Activated naive CD4-positive, alpha-beta T cell treated with anti-CD3 and anti-CD28 coated beads, Interleukin-2, amount 50 U/mL, for 16 hours (primary cell): ENCODE results near the gene EPN2.

Experiments used
- DNase-seq: peaks from one replicate; pipeline ENCODE4 v3.0.0-alpha.2; 2020

Gene EPN2

GRCh38 chr17:19296786-19297778 is 59.9 kb downstream of the EPN2 start:
- no peak for DNase-seq

GRCh38 chr17:19298569-19299213 is 61.5 kb downstream of the EPN2 start:
- DNase-seq, result no peak

DNA sequence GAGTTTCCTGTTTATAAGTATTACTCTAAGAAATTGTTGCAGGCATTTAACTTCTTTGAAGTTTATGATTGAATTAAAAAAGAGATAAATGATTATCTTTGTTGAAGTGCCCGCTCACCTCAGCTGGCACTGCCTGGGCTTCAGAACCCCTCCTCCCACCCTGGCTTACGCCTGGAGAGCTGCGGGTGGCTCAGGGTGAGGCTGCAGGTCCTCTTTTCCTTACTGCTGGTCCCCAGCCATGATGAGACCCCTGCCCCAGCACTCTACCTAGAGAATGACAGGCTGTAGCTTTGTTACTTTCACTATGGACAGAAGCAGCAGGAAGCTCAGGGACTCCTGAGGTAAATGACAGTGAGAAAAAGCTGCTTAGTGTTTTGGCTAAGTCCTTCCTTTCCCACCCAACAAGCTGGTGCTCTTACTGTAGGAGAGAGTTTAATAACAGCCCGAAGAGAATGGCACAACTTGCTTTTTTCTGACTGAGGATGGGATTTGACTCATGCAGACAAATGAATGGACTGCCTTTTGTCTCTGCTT is 62.1 kb downstream of the EPN2 start:
- DNase-seq, result no peak

DNA sequence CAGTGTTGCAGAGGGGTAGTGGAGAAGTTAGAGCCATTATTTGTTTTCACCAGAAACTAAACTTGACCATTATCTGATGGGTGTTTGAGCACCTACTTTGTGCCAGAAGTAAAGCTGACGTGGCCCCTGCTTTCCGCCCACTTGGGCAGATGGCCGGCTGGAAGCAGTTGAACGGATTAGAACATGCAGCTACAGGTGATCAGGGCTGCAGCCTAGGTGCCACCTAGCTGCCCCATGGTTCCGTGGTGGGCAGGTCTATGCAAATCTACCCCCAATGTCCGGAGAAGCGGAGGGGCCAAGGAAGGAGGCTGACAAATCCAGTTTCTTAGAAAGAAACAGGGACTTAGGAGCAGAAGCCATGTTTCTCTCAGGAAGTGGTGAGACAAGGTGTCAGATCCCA is 62.7 kb downstream of the EPN2 start:
- DNase-seq, result no peak

DNA sequence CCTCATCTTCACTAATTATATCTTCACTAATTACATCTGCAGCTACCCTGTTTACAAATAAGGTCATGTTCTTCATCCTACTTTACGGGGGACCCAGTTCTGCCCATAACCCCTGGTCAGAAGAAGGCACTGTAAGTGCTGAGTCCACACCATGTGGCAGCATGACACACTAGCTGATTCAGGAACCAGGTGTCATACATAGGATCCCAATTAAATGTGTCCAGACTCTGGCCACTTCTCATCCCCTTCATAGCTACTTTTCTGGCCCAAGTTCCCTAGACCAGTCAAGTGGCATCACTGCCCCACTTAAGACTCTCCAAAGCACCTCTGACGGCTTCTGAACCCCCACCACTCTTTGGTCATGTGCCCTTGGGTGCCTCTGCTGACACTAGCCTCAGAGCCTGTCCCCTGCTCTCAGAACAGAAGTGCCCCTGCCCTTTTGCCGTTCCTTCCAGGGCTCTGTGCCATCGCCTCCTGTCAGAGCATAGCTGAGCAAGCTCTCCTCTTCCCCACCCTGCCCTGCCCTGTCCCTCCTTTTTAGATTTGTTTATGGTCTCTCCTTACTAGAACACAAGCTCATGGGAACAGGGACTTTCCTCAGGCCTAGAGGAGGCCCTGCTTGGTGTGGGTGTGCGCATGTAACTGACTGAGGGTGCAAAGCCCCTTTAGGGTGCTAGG is 64.2 kb downstream of the EPN2 start:
- DNase-seq, result no peak

- no peak for DNase-seq
Observed at GRCh38 chr17:19301973-19302372, 64.8 kb downstream of the EPN2 start.

GRCh38 chr17:19302791-19303331 is 65.7 kb downstream of the EPN2 start:
- DNase-seq, result no peak

- DNase-seq, result no peak
Observed at GRCh38 chr17:19303367-19303776, 66.2 kb downstream of the EPN2 start.

DNA sequence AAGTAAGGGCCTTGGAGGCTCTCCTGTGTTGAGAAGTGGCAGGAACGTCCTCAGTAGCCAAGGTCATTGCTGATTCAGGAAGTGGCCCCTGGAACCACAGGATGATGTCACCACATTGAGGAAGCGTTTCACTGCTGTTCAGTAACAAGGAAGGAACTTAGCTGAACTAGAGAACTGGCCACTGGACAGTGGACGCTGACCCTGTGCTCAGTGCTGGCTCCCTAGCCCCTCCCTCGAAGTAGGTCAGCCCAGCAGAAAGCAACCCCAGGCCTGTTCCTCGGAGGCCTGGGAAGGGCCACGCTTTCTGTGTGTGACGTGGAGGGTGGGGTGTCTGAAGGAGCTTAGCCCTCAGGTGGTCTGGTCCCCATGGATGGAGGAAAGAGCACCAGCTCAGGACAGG is 67.0 kb downstream of the EPN2 start:
- no peak for DNase-seq

DNA sequence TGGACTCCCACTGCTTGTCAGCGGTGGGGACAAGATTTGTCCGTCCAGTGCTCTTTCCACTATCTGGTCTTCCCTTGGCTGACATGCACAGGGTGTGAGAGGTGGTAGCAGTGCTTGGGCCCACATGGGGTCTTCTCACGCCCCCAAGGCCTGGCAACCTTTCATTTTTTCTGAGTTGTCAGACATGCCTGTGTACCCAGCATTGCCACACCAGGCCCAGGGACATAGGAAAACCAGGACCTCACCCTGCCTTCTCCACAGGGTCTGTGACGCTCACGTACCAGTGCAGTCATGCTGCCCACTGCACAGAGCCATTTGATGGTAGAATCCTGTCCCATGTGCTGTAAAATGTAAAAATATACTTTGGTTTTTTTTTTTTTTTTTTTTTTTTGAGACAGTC is 67.6 kb downstream of the EPN2 start:
- DNase-seq, result no peak

DNA sequence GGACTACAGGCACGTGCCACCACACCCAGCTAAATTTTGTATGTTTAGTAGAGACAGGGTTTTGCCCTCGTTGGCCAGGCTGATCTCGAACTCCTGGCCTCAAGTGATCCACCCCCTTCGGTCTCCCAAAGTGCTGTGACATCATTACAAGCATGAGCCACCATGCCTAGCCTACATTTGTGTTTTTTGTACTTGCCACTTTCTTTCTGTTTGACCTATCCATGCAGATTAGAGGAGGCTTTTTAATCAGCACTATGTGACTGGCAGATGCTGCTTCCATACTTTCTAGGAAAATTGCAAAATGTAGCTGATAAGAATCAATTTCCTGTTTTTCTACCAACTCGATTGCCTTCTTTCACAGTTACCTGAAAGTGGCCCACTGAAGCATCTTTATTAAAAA is 68.1 kb downstream of the EPN2 start:
- no peak for DNase-seq

DNA sequence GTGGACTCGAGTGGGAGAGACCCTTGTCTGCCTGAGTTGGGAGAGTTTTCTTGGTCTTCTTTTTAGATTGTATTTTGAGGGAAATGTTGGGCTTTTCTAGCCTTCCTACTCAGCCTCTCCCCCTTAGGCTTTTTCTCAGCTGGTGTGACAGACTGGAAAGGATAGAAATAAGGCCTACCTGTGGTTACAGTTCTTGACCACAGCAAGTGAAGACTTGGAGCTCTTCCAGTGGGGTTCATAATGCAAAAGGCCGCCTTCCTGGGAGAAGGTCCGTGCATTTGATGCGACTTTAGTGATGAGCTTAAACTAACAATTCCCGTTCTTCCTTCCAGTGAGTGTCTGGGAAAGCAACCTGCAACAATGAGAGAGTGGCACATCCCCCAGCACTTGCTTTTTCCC is 68.6 kb downstream of the EPN2 start:
- DNase-seq, result no peak

DNA sequence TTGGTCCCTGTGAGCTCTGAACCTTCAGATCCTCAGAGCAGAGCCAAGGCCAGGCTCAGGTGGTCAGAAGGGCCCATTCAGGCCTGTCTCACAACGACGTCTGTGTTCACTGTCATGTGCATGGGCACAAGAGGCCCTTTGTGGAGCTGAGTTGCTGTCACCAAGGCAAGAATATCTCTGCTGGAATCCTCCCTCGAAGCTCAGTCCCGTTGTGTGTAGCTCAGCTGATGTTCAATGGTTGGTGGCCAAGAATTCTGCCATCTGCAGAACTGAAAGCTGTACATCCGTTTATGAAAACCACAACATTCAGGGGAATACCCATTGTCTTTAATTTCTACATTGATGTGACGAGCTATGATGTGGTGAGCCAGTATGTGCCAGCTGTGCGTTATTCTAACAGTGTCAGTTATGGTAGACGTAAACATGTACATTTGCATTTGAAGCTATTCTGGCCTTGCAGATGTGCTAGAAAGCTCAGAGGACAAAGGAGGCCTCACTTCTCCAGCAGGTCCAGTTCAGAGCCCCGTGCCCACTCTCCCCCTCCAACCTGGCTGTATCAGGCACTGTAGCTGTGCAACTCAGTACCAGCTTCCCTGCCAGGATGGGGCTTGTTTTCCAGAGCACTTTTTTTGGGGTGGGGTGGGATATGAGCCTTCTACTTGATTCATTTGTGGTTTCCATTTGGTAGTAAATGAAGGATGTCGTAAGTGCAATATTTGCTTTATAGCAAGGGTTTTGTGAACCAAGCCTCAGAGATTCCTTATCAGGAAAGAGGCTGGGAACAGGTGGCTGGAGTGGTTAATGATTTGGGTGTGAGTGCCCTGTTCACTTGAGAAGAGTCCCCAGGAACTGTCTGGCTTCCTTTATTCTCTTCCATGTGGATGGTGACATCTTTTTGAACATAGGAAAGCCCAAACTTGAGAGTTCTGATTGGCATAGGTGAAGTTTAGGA is 69.3 kb downstream of the EPN2 start:
- no peak for DNase-seq

GRCh38 chr17:19307521-19307920 is 70.4 kb downstream of the EPN2 start:
- DNase-seq, result no peak

- no peak for DNase-seq
Observed at GRCh38 chr17:19308398-19308797, 71.2 kb downstream of the EPN2 start.

GRCh38 chr17:19309701-19310100 is 72.5 kb downstream of the EPN2 start:
- DNase-seq, result no peak

GRCh38 chr17:19310151-19310550 is 73.0 kb downstream of the EPN2 start:
- DNase-seq, result no peak

- no peak for DNase-seq
Observed at GRCh38 chr17:19311016-19311415, 73.8 kb downstream of the EPN2 start.

- no peak for DNase-seq
Observed at GRCh38 chr17:19311421-19312215, 74.5 kb downstream of the EPN2 start.

- no peak for DNase-seq
Observed at GRCh38 chr17:19312406-19312805, 75.2 kb downstream of the EPN2 start.
